Pons (tissue), 1 donor: ENCODE measurements around the gene TMEM63B.

Experiments used
- DNase-seq: peaks from one replicate; pipeline ENCODE4 v3.0.0-alpha.2; 2016; ENCODE audit warnings: low spot score

The TMEM63B gene

DNA sequence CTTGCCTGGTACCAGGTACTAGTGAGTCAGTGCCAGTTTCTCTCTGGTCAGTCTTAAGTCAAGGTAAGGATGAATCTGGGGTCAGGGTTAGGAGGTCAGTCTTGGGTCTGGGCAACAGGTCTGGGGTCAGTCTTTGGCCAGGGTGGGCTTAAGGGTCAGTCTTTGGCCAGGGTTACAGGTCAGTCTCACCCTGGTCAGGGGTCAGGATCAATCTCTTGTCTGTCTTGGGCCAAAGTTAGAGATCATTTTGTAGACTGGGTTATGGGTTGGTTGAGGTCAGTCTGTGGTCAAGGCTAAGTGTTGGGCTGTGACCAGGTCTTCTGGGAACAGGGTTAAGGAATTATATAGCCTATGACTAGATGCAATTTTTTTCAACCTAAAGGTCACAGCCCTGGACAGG lies 18.5 kb downstream of the TMEM63B start:
- no peak for DNase-seq

DNA sequence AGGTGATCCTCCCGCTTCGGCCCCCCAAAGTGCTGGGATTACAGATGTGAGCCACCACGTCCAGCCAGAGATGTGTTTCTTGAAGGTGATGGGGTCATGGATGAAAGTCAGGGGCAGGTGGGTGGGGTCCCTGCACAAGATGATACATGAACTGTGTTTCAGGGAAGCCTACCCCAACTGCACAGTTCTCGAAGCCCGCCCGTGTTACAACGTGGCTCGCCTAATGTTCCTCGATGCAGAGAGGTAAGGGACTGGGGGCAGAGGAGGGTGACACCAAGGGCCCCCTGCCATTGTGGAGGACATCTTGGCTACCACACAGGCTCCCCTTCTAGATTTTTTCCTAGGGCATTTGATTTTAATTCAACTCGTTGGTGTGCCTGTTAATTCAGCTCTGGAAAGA lies 19.3 kb downstream of the TMEM63B start:
- no peak for DNase-seq

GRCh38 chr6:44147256-44147655 lies 19.9 kb downstream of the TMEM63B start:
- DNase-seq = no peak

DNA sequence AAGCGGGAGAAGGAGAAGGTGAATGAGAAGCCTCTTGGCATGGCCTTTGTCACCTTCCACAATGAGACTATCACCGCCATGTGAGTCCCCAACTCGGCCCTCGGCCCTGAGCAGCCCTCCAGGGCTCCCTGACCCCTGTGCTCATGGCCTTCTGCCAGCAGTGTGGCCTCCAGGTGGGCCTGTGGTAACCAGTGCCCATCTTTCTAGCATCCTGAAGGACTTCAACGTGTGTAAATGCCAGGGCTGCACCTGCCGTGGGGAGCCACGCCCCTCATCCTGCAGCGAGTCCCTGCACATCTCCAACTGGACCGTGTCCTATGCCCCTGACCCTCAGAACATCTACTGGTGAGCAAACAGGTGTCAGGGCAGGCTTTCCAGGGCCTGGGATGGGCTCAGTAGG lies 21.0 kb downstream of the TMEM63B start:
- DNase-seq = no peak

GRCh38 chr6:44149369-44150012 lies 22.1 kb downstream of the TMEM63B start:
- no peak for DNase-seq

DNA sequence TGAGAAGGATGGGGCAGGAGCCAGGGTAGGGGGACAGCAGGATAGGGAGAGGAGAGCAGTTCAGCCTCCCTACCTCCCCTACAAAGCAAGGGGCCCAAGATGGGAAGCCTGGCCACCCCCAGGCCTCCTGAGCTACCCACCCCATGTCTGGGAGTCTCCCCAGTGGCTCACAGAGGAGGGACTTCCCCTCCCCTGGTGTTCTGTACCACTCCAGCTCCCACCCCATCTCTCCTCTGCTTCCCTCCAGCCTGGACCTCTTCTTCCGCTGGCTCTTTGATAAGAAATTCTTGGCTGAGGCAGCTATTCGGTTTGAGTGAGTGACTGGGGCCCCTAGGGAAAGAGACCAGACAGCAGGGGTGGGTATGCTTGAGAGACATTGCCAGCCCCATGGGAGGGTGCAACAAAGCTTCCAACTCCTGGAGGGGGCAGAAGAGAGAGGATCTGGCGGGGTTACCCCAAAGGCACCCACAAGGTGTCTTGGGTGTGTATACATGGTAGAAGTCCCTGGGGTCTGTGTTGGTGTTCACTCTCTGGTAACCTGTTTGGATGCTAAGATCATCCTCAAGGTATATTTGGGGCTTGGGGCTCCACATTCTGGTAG lies 23.1 kb downstream of the TMEM63B start:
- DNase-seq = no peak

GRCh38 chr6:44151348-44152108 lies 24.2 kb downstream of the TMEM63B start:
- peak; percentile 17 for DNase-seq

DNA sequence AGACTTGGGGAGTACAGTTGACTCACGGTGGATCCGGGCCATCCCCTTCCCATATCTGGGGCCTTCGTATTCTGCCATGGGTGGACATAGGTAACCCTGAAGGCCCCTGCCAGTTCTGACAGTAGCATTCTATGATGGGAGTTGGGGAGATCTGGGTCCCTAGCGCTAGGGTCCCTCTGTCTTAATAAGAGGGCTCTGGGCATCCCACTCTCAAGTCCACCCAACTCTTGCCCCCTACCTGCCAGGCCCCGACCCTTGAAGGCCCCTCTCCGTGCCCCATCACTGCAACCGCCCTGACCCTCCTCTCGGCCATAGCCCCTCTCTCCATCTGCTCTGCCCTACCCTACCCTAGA lies 24.7 kb downstream of the TMEM63B start:
- no peak for DNase-seq

DNA sequence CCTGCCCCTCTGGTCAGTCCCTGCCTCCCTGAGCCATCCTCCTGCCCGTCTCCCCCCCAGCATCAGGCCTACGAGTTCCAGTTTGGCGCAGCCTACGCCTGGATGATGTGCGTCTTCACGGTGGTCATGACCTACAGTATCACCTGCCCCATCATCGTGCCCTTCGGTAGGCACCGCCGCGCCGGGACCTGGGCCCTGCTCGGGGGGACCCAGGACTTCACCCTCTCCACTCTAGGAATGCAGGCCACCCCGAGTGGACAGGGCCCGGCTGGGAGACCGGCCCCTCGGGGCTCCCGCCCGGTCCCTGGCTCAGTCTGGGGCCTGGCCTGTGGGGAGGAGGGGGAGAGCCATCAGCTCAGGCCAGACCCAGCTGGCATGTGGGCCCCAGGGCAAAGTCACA lies 25.2 kb downstream of the TMEM63B start:
- no peak for DNase-seq

DNA sequence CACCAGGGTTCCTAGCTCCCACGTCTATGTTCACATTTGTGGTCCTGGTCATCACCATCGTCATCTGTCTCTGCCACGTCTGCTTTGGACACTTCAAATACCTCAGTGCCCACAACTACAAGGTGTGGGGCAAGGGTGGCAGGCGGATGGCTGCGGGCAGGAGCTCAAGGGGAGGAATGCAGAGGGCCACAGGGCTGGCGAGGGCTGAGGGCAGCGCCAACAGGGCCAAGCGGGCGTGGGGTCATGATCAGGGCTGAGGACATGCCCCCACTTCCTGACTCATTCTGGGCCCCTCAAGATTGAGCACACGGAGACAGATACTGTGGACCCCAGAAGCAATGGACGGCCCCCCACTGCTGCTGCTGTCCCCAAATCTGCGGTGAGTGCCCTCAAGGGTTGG lies 26.7 kb downstream of the TMEM63B start:
- DNase-seq = no peak

- no peak for DNase-seq
Measured at GRCh38 chr6:44156494-44157151, 29.3 kb downstream of the TMEM63B start.

- DNase-seq = no peak
Measured at GRCh38 chr6:44157152-44157521, 29.8 kb downstream of the TMEM63B start.

GRCh38 chr6:44158770-44159228 lies 31.4 kb downstream of the TMEM63B start, which contains the start of gene CAPN11:
Gene CAPN11, plus strand, starts transcription at chr6:44158820. Its CDS starts 29 bp downstream, at chr6:44158849.
- no peak for DNase-seq

DNA sequence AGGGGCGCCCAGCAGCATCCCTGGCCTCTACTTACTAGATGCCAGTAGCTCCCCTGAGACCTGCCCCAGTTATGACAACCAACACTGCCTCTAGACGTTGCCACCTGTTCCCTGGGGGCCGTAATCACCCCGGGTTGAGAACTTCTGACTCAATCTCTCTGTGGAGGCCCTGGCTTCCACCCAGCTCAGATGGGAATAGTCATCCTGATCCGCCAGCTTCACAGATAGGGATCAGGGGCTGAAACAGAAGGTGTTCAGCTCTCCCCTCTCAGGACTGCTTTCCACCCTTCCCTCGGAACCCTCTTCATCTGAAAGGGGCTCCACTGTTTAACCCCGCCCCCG lies 34.6 kb downstream of the TMEM63B start:
- DNase-seq = no peak

GRCh38 chr6:44162876-44163625 lies 35.7 kb downstream of the TMEM63B start:
- DNase-seq = no peak

- DNase-seq = no peak
Measured at GRCh38 chr6:44166116-44166515, 38.8 kb downstream of the TMEM63B start.

DNA sequence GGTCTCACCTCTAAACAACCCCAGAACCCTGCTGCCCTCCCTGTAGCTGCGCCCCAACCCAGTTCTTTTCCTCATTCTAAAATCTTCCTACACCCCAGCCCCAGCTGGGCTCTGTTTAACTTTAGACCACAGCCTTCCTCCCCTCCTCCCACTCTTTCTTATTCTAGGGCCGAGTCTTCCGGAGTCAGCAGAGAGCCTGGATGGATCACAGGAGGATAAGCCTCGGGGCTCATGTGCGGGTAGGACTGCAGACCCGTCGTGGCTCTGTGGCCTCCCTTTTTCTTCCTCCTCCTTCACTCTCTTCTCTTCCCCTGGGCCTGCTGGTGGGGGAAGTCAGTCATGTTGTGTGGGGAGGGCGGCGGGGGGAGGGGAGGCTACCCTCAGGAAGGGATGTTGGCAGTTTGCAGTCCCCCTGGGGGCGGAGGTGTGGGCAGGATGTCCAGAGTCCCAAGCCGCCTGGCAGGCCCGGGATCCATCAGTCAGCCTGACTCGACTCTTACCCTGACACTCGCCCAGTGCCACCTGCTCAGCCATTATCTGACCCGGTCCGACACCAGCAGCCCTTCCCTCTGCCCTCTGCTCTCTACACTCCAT lies 39.3 kb downstream of the TMEM63B start:
- no peak for DNase-seq

DNA sequence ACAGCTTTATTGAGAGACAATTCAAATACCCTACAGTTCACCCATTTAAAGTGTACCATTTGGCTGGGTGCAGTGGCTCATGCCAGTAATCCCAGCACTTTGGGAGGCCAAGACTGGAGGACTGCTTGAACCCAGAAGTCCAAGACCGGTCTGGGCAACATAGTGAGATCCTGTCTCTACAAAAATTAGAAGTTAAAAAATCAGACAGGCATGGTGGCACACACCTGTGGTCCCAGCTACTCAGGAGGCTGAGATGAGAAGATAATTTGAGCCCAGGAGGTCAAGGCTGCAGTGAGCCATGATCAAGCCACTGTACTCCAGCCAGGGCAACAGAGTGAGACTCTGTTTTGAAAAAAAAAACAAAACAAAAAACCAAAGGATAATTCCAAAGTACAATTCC lies 40.2 kb downstream of the TMEM63B start:
- no peak for DNase-seq

GRCh38 chr6:44169154-44169553 lies 41.8 kb downstream of the TMEM63B start:
- DNase-seq = no peak

GRCh38 chr6:44169886-44170570 lies 42.7 kb downstream of the TMEM63B start:
- no peak for DNase-seq

DNA sequence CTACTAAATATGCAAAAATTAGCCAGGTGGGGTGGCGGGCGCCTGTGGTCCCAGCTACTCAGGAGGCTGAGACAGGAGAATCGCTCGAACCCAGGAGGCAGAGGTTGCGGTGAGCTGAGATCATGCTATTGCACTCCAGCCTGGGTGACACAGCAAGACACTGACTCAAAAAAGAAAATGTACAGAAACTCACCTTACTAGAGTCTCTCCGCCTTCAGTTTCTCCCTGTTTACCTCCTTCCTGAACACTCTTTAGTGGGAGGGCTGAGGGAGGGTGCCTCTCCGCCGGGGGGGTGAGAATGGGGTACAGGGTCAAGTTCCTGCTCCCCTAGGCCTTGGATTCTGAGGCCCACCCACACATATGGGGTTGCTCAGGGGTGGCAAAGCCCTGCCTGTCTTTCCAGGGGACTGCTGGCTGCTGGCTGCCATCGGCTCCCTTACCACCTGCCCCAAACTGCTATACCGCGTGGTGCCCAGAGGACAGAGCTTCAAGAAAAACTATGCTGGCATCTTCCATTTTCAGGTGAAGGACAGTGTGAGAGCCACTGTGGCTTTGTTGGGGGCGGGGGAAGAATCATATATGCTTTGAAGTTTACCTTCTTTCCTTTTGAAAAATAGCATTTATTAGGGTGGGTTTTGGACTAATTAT lies 44.7 kb downstream of the TMEM63B start:
- DNase-seq = no peak
